CD4-positive, alpha-beta T cell treated with Interleukin-4 for 4 hours (primary cell): ENCODE results near the gene PARVA.

Experiments
- DNase-seq: peaks from one replicate; pipeline ENCODE4 v3.0.0-alpha.2; 2020

Gene PARVA

DNA sequence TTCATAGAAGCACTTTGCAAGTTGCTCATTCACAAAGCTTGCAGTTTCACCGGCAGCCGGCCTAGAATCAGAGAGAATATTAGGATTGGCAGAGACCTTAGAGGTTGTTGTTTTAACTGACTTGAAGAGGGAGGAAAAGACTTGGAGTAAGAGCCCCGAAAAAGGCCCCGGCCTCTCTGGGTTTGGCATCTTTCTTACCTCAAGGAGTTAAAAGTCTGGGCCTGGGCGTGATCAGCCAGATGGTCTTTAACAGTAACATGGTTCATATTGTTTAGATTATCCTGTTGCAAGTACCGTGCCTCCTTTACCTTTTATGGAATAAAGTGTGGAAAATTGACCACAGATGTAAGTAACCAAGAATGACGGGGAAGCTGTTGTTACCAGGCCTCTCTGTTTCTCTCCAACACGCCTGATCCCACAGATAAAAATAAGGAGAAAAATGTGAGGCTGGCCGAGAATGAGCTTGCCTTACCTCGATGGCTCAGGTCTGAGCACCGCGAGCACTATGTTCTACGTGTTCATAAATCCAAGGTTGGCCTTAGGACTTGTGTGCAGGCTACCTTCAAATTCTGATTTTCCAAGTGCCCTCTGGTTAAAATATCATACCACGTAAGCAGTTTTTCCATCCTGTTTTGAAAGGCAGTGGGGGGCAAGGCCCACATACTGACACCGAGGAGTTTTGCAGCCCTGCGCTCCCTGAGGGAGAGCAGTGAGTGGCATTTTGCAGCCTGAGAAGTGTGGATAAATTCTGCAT lies 56.4 kb downstream of the PARVA start:
- DNase-seq = no peak

DNA sequence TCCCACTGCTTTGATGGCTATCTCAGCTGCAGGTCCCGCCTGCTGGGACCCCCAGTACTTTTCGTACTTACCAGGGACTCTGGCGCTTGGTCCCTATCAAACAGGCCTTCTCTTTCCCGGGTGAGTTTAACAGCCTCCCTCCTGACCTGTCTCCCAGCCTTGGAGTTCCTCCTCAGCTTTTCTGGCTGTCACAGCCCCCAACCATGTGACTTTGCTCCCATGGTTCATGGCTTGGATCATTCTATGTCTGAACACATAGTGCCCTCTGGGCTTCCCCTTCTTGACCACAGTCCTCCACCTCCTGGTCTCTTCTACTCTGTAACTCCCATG lies 56.9 kb downstream of the PARVA start:
- DNase-seq = no peak

DNA sequence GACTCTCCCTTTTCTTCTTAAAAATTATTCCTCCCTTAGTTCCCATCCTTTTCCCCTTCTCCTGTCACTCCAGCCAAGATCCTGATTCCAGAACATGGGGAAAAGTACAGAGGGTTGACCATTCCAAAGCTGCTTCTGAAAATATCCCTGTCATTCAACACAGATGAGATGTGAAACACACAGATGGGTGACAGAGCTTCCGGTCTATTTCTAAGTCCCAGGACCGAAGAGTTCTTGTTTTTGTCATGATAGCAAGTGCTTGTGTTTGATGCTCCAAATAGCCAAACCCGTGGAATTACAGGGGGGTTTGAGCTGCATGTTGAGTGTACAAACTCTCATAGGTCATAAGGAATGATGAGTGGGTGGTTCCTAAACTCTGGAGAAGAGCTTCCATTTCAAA lies 57.9 kb downstream of the PARVA start:
- no peak for DNase-seq

DNA sequence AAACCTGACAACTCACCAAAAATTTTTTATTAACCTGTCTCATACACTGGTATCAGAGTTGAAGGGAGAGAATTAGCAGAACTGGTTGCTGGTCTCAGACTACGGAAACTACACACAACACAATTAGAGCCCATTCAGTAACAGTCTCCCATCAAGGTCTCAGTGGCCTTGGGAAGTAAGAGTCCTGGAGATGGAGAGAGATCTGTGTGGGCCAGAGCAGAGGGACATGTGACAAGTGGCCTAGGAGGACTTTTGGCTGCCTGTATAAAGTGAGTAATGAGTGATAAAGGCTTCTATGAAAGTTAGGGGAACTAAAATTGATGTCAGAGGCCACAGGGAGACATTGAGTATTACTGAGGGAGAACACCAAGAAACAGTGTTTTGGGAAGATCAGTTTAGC lies 58.9 kb downstream of the PARVA start:
- no peak for DNase-seq

DNA sequence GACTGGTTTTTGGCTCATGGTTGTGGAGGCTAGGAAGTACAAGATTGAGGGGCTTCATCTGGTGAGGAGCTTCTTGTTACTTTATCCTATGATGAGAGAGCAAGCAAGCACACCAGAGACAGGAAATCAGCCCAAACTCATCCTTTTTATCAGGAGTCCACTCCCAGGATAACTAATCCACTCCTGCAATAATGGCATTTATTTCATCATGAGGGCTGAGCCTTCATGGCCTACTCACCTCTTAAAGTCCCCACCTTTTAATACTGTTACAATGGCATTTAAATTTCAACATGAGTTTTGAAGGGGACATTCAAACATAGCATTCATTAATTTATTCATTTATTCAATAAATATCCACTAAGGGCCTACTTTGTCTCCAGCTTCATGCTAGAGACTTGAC lies 60.9 kb downstream of the PARVA start:
- DNase-seq = no peak

DNA sequence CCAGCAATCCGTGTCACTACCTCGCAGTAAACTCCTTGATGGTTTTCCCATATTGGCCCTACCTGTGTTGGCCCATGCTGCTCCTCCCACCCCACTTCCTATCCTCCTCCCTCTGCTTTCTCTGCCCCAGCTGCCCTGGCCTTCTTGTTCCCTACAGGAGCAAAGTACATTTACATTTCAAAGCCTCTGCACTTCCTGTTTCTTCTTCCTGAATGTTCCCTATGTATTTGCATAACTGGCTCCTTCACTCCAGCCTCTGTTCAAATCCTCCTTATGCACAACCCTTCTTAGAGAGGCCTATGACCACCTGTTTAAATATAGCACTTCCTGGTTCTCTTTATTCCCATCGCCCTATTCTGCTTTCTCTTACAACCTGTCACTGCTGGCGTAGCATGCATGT lies 62.2 kb downstream of the PARVA start:
- no peak for DNase-seq

DNA sequence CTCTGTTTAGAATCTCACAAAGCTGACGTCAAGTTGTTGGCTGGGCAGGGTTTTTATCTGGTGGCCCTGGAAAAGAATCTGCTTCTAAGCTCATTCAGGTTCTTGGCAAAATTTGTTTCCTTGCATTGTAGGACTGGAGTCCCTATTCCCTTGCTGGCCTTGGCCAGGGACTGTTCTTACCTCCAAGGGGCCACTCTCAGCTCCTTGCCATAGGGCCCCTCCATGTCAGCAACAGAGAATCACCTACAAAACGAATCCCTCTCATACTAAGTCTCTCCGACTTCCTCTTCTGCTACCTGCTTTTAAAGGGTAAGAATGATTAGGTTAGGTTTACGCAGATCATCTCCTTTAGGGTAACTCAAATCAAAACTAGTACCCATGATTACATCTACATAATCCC lies 63.2 kb downstream of the PARVA start:
- DNase-seq = no peak

DNA sequence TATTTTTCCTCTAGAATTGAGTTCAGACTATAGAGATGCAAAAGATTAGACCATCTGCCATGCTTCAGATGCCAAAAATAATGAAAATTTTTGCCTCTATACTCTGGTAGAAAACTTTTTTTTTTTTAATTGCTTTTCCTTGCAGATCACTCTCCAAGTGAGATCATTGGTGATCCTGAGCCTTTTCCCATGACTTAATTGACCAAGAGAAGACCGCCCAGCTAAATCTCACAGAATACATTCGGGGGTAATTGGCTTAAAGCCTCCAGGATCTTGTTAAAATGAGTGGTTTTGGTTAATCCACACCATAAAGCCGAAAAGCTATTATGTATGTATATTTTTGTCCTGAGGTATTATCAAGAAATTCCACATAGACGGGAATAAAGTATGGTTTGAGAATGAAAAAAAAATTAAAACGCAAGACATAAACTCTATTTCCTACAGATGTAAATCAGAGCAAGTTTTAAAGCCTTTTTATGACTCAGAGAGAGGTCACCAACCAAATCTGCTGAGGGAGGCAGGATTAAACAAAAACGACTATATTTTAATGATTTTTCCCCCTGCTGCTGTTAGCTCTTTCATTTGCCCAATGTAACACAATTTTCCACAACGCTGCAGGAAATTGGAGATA lies 64.0 kb downstream of the PARVA start:
- no peak for DNase-seq

DNA sequence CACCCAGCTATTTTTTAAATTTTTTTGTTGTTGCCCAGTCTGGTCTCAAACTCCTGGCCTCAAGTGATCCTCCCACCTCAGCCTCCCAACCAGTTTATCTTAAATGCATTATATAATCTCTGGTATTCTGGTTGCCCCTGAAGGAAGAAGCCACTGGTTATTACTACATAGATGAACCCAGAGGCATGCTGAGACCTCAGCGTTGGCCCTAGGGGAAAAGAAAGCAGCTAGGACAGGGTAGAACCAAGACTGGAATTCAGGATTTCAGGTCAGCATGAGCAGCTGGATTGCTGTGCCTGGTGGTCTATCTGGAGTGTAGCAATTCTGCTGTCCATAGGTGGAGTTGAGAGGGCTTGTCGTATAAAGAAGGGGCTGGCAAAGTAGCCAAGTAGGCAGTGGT lies 67.2 kb downstream of the PARVA start:
- DNase-seq = no peak

DNA sequence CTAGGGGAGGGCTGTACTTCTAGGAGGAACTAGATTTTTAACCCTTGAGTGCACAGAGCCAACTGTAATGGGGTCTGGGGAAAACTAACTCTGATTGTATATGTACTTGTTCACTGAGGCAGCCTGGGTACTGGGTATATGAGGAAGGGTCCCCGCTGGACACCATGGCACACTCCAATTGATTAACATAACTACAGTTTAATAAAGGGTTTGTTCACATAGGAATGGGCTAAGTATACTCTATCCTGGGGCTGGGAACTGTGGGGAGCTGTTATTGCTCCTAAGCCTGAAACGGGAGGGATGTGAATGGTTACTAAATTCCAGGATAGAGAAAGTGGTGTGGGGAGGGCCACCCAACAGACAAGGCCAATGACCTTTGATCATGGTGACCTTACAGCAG lies 67.6 kb downstream of the PARVA start:
- DNase-seq = no peak

DNA sequence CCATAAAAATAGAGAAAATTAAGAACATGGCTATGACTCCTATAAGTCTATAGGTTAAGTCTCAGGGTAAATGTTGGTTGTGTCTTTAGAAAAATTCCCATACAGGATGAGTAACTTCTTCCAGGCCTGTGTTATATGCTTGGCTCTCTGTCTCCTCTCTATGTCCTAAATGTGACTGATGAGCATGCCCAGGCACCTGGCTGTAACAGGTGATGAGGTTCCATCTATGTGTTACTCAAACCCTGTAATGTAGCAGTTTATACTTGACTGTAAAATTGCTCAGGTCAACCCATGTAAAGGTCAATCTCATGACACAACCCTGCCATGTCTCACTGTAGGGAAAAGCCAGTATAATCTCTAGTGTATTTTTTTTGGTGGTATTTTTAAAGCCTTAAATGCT lies 69.5 kb downstream of the PARVA start:
- DNase-seq = no peak

DNA sequence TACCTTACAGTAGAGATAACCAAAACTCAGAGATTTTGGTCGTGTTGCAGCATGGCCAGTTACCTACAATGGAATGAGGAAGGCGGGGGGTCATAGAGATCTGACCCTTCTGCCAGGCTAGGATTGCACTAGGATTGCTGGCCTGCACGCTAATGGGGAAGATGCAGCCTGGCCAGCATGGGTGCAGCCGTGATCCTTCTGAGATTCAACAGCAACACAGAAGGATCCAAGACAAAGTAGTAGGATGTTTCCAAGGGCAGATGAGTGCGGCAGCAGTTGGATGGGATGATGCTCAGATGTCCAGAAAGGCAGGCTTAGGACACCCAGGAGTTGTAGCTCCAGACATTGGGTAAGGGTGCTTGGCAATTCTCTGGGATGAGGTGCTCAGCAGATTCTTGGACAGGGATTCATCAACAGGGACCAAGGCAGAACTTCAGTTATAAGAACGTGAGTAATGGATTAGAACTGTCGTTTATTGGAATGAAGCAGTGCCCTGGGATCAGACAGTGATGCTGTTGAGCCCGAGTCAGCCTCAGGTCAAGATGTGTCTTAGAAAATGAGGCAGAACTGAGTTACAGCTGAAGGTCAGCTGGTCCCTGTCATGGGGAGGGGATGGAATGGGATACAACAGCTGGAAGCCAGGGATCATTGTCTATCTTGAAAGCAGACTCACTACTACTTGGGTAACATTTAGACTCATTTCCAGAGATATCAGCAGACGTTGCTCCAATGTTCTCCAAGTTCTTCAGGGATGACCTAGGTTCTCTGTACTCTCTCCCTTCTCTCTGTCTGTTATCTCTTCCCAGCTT lies 71.0 kb downstream of the PARVA start:
- DNase-seq = no peak

DNA sequence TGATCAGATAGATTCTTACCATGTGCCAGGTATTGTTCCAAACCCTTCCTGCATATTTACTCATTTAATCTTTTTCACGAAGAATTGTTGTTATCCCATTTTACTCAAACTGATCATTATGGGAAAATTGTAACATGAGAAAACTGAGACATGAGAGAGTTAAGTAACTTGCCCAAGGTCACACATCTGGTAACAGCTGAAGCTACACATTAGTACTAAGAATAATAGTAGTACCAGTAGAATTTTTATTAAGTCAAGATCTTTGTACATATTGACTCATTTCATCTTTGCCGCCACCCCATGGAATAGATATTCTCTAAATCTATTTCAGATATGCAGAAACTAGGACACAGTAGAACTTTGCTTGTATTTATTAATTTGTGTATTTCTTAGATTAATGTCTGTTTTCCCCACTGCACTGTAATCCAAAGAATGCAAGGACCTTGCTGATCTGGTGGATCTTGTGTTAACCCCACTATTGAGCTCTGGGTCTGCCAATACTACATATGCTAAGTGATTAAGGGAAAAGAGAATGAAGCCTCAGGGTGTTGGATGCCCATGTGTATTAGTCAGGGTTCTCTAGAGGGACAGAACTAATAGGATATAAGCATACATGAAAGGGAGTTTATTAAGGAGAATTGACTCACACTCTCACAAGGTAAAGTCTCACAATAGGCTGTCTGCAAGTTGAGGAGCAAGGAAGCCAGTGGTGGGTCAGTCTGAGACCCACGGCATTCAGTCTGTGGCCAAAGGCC lies 72.8 kb downstream of the PARVA start:
- DNase-seq = no peak

DNA sequence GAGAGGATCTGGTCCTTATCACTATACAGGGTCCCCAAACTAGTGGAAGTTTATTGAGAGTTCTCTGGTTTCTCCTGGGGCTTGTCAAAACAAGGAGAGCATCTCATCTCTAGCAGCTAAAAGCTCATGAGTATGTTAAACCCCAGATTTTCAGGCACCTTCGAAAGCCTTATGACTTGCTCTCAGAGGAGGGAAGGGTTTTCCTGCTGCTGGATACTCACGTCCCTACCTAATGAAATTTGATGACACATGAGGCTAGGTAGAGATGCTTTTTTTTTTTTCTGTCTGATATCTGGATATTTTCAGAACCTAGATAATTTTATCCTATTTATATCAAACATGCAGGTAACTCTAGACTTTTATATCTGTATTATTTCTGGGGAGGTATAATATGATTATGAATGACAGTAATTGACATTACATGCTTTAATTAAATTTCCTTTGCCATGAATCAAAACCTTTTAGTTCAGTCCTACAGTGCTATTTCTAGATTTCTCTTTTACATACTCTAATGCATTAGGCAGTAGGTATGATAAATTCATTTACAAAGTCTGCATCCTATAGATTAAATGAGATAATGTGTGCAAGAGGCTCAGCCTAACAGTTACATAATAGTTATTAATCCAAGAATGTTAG lies 73.9 kb downstream of the PARVA start:
- DNase-seq = no peak

DNA sequence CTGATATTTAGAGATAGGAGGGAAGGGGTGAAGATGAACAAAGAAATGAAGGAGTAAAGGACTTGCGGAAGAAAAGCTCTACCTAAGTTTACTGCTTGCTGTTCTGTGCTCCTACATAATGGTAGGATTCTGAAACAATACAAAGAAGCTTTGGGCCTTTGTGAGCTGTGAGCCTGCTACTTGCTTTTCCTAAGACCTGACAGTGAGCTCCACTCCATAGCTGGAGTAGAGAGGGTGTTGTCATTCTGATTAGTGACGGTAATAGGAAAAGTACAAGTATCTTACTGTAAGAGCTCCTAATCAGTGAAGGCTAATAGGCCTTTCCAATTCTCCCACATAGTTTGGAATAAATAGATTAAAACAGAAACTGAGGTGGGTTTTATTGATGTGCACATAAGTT lies 75.9 kb downstream of the PARVA start:
- no peak for DNase-seq

DNA sequence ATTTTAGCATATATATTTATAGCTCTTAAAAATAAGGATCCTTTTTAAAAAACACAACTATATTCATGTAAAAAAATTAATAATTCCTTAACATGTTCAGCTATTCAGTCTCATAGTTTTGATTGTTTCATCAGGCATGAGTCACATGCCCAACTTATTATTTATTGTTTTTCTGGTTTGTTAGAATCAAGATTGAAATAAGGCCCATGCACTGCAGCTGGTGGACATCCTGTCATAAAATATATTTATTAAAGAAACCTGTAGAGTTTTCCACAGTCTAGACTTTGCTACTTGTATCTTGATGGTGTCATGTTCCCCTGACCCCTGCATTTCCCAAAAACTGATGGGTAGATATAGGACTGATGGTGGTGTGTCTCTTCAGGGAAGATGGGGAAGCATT lies 77.4 kb downstream of the PARVA start:
- no peak for DNase-seq

DNA sequence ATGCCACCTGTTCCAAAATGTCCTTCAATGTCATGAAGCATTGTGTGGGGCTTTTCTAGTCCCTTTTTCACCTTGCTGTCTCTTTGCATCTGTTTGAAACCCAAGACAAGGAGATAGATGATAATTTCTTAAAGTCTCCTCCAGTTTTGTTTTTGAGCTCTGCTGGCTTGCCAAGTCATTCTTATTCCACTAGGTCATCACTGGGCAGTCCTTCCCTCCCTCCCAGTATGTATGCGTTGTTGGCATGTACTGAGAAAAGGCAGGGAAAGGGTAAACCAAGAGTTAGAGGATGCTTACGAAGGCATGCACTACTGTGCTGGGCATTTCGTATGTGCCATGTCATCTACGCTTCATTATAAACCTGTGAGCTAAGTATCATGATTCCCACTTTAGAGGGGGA lies 78.6 kb downstream of the PARVA start:
- DNase-seq = no peak

DNA sequence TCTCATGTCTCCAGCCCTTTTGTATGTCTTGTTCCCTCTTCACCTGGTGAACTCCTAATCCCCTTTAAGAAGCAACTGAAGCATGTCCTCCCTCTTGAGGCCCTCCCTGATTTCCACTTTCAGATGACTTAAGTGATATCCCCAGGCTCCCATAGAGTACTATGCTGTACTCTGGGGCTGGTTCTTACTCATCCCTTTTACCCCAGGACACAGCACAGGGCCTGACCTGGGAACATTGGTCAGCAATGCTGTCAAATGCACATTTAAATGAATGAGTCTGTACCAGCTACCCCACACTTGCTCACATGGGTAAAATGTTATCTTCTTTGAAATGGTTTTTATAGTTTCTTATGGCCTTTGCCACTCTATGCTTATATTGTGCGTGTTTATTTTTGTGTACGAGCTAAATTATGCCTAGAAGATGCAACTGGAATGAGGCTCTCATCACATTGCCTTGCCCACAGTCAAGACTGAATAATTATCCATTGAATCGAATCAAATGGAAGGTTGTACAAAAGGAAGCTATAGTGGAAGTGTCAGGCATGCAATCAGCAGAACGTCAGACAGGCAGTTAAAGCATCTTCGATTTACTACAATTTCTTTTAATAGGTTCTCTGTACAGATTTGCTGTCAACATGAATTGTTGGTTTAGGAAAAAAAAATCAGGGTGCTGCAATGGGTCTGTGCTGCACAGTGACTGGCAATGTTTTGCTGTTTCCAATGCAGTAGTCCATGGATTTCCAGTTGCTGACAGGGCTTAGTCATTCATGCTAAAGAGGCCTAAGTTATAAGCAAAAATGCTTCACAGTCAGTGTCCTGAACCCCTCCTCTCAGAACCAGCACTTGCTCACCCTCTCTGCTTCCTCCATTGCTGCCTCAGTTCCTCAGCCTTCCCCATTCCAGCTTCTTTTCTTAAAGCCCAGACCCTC lies 79.5 kb downstream of the PARVA start:
- DNase-seq = no peak

DNA sequence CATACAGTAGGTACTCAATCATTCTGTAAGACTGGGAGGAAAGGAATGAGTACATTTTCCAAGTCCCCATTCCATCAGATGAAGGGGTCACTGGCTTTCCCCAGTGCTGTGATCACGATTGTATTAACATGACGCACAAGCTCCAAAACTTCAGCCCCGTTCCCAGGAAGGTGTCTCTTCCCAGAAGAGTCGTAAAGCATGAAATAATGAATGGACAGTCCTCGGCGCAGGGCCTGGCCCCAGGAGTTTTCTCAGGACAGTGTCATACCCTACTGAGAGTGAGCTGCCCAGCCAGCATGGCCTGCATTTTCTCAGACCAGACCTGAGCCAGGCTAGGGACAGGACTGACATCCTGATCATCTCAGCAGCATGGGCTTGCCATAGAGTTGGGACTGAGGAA lies 80.7 kb downstream of the PARVA start:
- DNase-seq = no peak

DNA sequence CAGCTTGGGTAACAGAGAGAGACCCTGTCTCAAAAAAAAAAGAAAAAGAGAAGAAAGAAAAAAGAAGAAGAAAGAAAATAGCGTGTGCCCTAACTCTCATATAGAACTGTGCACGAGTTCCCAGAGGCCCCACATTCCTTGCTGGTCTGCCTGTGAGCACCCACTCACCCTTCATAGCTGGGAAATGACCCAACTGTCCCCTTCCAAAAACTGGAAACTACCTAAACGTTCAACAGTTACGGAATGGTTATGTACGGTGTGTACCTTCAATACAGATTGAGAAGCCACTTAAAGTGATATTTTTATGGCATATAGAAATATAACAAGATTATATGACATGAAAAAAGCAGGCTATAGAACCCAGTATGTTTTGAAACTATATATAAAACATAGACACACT lies 82.0 kb downstream of the PARVA start:
- DNase-seq = no peak

DNA sequence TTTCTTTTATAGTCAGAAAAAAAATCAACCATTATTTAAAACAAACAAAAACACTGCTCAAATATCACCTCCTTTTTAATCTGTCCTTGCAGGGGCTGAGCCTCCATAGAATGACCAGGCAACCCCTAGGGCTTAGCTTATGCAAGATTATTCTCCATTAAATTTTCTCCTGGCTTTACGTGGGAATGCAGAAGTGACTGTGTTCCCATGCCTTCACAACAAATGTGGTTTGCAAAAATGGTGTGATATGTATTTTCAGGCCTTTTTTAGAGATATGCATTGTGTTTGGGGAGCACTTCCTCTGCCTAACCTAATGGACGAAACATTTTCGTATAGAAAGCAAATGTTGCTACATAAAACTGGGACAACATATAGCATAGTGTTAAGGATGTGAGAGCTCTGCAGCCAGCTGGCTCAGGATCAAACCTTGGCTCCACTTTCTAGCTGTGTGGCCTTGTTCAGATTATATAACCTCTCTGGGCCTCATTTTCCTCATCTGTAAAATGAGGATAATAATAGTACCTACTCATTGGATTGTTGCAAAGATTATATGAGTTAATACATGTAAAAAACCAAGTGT lies 82.6 kb downstream of the PARVA start:
- no peak for DNase-seq

DNA sequence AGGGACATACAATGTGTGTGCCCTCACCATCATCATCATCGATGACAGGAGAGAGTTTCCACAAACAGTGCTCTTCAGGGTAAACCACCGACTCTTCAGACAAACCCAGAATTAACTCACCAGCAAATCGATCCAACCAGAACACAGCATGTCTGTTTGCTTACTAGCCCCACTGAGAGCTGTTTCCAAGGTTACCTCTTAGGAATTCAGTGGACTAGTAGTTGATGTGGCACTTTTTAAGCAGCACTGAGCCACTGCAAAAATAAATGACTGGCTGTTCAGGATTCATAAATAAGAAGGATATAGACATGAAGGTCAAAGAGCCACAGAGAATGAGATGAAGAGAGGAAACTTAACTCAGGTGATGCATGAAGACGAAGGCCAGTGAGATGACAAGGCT lies 83.1 kb downstream of the PARVA start:
- DNase-seq = no peak
